ENCODE measurements around the gene YTHDF1. TPM values are rescaled to one million over a fixed set of nuclear protein-coding genes. Genes with fewer than 3 reads are reported as not detected.

Gene YTHDF1
- total RNA-seq, 1 donor from 2014 or later: 27.7 TPM

GRCh38 chr20:63235399-63235983 lies 19.6 kb upstream of the YTHDF1 start, which contains the start of gene BIRC7:
BIRC7 (plus strand) TSS chr20:63235905; CDS start chr20:63236097, 192 bp downstream.
- no peak within 1 kb of the TSS for H3K4me3 ChIP-seq
- no peaks in the 10 kb centered on the region for H3K27me3 ChIP-seq
- H3K27ac ChIP-seq: no peak within 1 kb of the TSS
- no peaks in the 10 kb centered on the region for H3K9me3 ChIP-seq
- TF ChIP-seq CTCF (IDR thresholded peaks at IDR 0.05): no peak
- no peak for TF ChIP-seq POLR2A (IDR thresholded peaks at IDR 0.05)
- TF ChIP-seq POLR2AphosphoS5 (IDR thresholded peaks at IDR 0.05; ENCODE audit: insufficient read depth in 1 of 2, low read depth in 1 of 2): no peak
- no peaks in the 10 kb centered on the region for H3K4me1 ChIP-seq
- DNase-seq (ENCODE audit: extremely low spot score in 2 of 2): no peak
- H3K36me3 ChIP-seq: no peaks in the 10 kb centered on the region
- intact Hi-C loops (cut with DNase I): no loop called here

DNA sequence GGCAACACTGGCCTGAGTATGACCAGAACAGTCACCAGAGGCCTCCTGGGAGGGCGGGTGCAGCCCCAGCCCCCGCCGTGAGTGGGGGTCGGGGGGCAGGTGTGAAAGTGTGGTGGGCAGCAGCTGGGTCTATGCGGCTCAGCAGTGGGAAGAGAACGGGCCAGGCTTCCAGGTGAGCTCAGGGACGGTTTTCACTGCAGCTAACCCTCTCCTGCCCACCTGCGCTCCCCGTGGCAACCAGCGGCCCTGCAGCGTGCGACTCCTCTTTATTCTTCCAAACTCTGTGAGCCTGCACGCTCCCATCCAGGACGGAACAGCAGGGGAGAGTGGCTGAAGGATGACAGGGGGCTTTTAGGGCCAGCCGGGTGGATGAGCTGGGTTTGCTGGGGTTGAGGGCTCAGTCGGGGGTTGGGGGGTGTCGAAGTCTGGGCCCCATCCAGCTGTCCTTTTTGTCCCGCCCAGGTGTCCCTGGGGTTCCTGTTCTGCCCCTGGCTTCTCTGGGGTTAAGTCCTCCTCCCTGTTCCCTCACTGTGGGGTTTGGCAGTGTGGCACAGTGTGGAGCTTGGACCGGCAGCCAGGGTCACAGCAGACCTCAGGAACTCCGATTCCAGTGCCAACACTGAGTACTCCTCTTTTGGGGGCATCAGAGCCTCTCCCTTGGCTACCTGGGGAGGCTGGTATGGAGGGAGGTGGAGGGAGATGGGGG lies 18.9 kb upstream of the YTHDF1 start:
- H3K36me3 ChIP-seq: no peaks in the 10 kb centered on the region
- no peak overlapping the region for H3K27ac ChIP-seq
- no peak for DNase-seq (ENCODE audit: extremely low spot score in 2 of 2)
- no peaks in the 10 kb centered on the region for H3K9me3 ChIP-seq
- H3K27me3 ChIP-seq: no peaks in the 10 kb centered on the region
- H3K4me1 ChIP-seq: no peaks in the 10 kb centered on the region
- H3K4me3 ChIP-seq: no peak overlapping the region
- TF ChIP-seq POLR2AphosphoS5 (IDR thresholded peaks at IDR 0.05; ENCODE audit: insufficient read depth in 1 of 2, low read depth in 1 of 2): no peak
- intact Hi-C loops (cut with DNase I): no loop called here

GRCh38 chr20:63233924-63234323 lies 18.0 kb upstream of the YTHDF1 start:
- intact Hi-C loops (cut with DNase I): no loop called here
- Histone ChIP-seq H3K36me3 (no peaks in the 10 kb centered on the region), H3K4me3 (no peak overlapping the region), H3K27me3 (no peaks in the 10 kb centered on the region), H3K9me3 (no peaks in the 10 kb centered on the region), H3K27ac (no peak overlapping the region), H3K4me1 (no peaks in the 10 kb centered on the region)
- TF ChIP-seq POLR2A (IDR thresholded peaks at IDR 0.05) (no peak), CTCF (IDR thresholded peaks at IDR 0.05) (no peak), POLR2AphosphoS5 (IDR thresholded peaks at IDR 0.05; ENCODE audit: insufficient read depth in 1 of 2, low read depth in 1 of 2) (no peak)
- DNase-seq (ENCODE audit: extremely low spot score in 2 of 2): no peak

DNA sequence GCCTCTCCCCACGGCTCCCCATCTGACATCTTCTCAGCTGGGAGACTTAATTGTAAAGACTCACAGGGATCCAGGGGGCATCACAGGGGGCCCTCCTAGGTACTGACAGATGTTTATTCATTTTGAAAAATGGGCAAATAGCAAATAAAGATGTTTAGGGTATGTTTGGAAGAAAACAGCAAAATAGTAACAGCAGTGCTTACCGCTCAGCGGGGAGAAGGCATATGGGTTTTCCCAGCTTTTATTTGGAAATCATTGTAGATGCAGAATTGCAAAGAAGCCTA lies 17.1 kb upstream of the YTHDF1 start:
- H3K27ac ChIP-seq: no peak overlapping the region
- H3K9me3 ChIP-seq: no peaks in the 10 kb centered on the region
- H3K4me1 ChIP-seq: no peaks in the 10 kb centered on the region
- intact Hi-C loops (cut with DNase I): no loop called here
- no peak overlapping the region for H3K4me3 ChIP-seq
- no peaks in the 10 kb centered on the region for H3K36me3 ChIP-seq
- DNase-seq (ENCODE audit: extremely low spot score in 2 of 2): no peak
- H3K27me3 ChIP-seq: no peaks in the 10 kb centered on the region
- TF ChIP-seq CTCF (IDR thresholded peaks at IDR 0.05) (no peak), POLR2A (IDR thresholded peaks at IDR 0.05) (no peak), POLR2AphosphoS5 (IDR thresholded peaks at IDR 0.05; ENCODE audit: insufficient read depth in 1 of 2, low read depth in 1 of 2) (no peak)

DNA sequence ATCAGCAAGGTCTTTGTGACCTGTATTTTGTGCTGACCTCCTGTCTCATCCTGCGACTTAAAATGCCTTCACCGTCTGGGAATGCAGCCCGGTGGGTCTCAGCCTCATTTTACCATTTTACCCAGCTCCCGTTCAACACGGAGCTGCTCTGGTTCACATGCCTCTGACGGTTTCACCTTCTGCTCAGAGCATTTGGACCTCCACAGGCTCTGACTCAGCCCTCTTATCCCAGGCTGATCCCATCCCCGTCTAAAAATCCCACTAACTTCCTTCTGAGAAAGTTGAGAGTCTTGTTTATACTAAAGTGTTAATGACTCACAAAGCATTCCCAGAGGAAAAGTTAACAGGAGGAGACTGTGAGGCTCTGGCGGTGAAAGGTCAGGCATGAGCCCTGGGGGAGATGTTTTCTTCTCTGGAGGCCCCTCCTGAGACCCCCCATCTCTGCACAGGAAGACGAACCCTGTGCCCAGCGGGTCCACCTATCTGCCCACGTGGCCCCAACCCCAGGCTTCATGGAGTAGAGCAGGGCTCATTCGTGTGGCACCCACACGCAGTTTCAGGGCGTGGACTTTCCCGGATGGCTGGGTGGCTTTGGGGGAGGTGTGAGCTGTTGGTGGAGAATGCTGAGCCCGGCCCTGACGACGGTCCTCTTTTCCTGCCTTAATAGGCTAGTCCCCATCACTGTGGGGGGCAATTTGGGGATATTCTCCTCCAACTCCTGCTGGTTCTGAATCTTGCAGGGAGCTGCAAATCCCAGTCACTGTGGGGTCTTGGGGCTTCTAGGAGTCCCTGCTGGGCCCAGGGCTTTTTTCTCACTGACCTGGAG lies 16.5 kb upstream of the YTHDF1 start:
- Histone ChIP-seq H3K9me3 (no peaks in the 10 kb centered on the region), H3K27me3 (no peaks in the 10 kb centered on the region), H3K4me3 (no peak overlapping the region), H3K36me3 (no peaks in the 10 kb centered on the region), H3K27ac (no peak overlapping the region), H3K4me1 (no peaks in the 10 kb centered on the region)
- intact Hi-C loops (cut with DNase I): no loop called here
- TF ChIP-seq POLR2AphosphoS5 (IDR thresholded peaks at IDR 0.05; ENCODE audit: insufficient read depth in 1 of 2, low read depth in 1 of 2): no peak
- no peak for TF ChIP-seq CTCF (IDR thresholded peaks at IDR 0.05)
- no peak for TF ChIP-seq POLR2A (IDR thresholded peaks at IDR 0.05)
- DNase-seq (ENCODE audit: extremely low spot score in 2 of 2): no peak

All from vagina (tissue), 2 donors.